IMR-90 (cell line): Measurements from ENCODE around the gene GALNT14. TPM values are rescaled to one million over a fixed set of nuclear protein-coding genes. Genes with fewer than 3 reads are reported as not detected.

ENCODE experiments used
- ATAC-seq: fragments of 200-7000 bp; cut with Tn5 transposase; 2 replicates; pipeline ENCODE4 v1.9.1; 2020; ENCODE audit warnings: low read depth, mild to moderate bottlenecking, moderate library complexity
- BruUV-seq: library from RNA; stranded (reverse); fragments of 400-500 nt; replicated peaks from 2 replicates; lab custom pipeline; 2021; lab: Mats Ljungman, UMichigan
- CTCF ChIA-PET: fragments of 300-600 bp; formaldehyde crosslinking; extraction: SDS; loops from one replicate; lab custom pipeline; 2021; ENCODE audit warnings: antibody characterized with exemption; lab: Yijun Ruan, JAX
- POLR2A ChIA-PET: fragments of 300-600 bp; sonication (Branson Sonifier 250); formaldehyde crosslinking; loops from one replicate; lab custom pipeline; 2022; ENCODE audit warnings: antibody characterized with exemption; ENCODE audit not compliant: unreplicated experiment; lab: Charles Lee
- DNase-seq: peaks from one replicate; pipeline ENCODE4 v3.0.0; 2013
- H2AFZ ChIP-seq: replicated peaks from 2 replicates; pipeline ENCODE3; 2013; ENCODE audit warnings: low read length, mild to moderate bottlenecking; ENCODE audit not compliant: poor library complexity
- H2AK5ac ChIP-seq: 2 replicates; pipeline ENCODE4 v1.6.1; 2013; ENCODE audit warnings: low read depth, low read length, inconsistent platforms
- H2AK9ac ChIP-seq: replicated peaks from 2 replicates; pipeline ENCODE3; 2013; ENCODE audit warnings: mild to moderate bottlenecking, low read depth, low read length, moderate library complexity; ENCODE audit not compliant: poor library complexity
- H2BK120ac ChIP-seq: 2 replicates; pipeline ENCODE4 v1.6.1; 2013; ENCODE audit warnings: low read depth, low read length, inconsistent platforms
- H2BK15ac ChIP-seq: 3 replicates; pipeline ENCODE4 v1.6.1; 2013; ENCODE audit warnings: low read depth, low read length, inconsistent platforms
- H2BK20ac ChIP-seq: 2 replicates; pipeline ENCODE4 v1.6.1; 2013; ENCODE audit warnings: low read depth, mild to moderate bottlenecking, inconsistent platforms, low read length, moderate library complexity
- H2BK5ac ChIP-seq: 2 replicates; pipeline ENCODE4 v1.6.1; 2013; ENCODE audit warnings: mild to moderate bottlenecking, low read depth, low read length, inconsistent platforms; ENCODE audit not compliant: poor library complexity, severe bottlenecking
- H3K14ac ChIP-seq: replicated peaks from 2 replicates; pipeline ENCODE4 v1.6.1; 2013; ENCODE audit warnings: low read depth, low read length, inconsistent platforms
- H3K18ac ChIP-seq: 2 replicates; pipeline ENCODE4 v1.6.1; 2013; ENCODE audit warnings: low read depth, low read length, control low read depth
- H3K23ac ChIP-seq: 2 replicates; pipeline ENCODE4 v1.6.1; 2013; ENCODE audit warnings: low read depth, low read length, inconsistent platforms
- H3K27ac ChIP-seq: 2 replicates; pipeline ENCODE4 v1.5.1; 2013; ENCODE audit warnings: mild to moderate bottlenecking, control low read depth, low read length; ENCODE audit not compliant: insufficient read depth
- H3K27me3 ChIP-seq: 2 replicates; pipeline ENCODE4 v1.6.1; 2013; ENCODE audit warnings: low read length; ENCODE audit not compliant: control insufficient read depth, insufficient read depth
- H3K36me3 ChIP-seq: 2 replicates; pipeline ENCODE4 v1.6.1; 2013; ENCODE audit warnings: low read length, mixed read lengths; ENCODE audit not compliant: control insufficient read depth, insufficient read depth
- H3K4ac ChIP-seq: 2 replicates; pipeline ENCODE4 v1.6.1; 2013; ENCODE audit warnings: low read depth, low read length, inconsistent platforms
- H3K4me1 ChIP-seq: 2 replicates; pipeline ENCODE4 v1.6.1; 2013; ENCODE audit warnings: low read length, mixed read lengths; ENCODE audit not compliant: control insufficient read depth, insufficient read depth
- H3K4me2 ChIP-seq: 2 replicates; pipeline ENCODE4 v1.6.1; 2013; ENCODE audit warnings: low read depth, mild to moderate bottlenecking, control low read depth, low read length, moderate library complexity
- H3K4me3 ChIP-seq: 2 replicates; pipeline ENCODE4 v1.5.1; 2013; ENCODE audit warnings: low read depth, mild to moderate bottlenecking, control low read depth, low read length, moderate library complexity; ENCODE audit not compliant: insufficient read depth
- H3K56ac ChIP-seq: 2 replicates; pipeline ENCODE4 v1.6.1; 2013; ENCODE audit warnings: low read length, inconsistent platforms; ENCODE audit not compliant: insufficient read depth; ENCODE audit errors: extremely low read depth
- H3K79me1 ChIP-seq, 2 experiments: 2 replicates each; pipeline ENCODE4 v1.6.1; 2013; ENCODE audit warnings: low read length in 2 of 2, inconsistent platforms in 1 of 2, low read depth in 1 of 2
- H3K9ac ChIP-seq: 2 replicates; pipeline ENCODE4 v1.6.1; 2013; ENCODE audit warnings: low read depth, low read length, control low read depth
- H3K9me1 ChIP-seq: 2 replicates; pipeline ENCODE4 v1.6.1; 2013; ENCODE audit warnings: low read length, inconsistent platforms; ENCODE audit not compliant: insufficient read depth
- H3K9me3 ChIP-seq: 2 replicates; pipeline ENCODE4 v1.6.1; 2013; ENCODE audit warnings: low read length; ENCODE audit not compliant: control insufficient read depth, insufficient read depth
- H4K20me1 ChIP-seq: 2 replicates; pipeline ENCODE4 v1.6.1; 2013; ENCODE audit warnings: low read length, inconsistent platforms; ENCODE audit not compliant: insufficient read depth
- H4K5ac ChIP-seq: 2 replicates; pipeline ENCODE4 v1.6.1; 2013; ENCODE audit warnings: mild to moderate bottlenecking, low read depth, low read length, control low read depth
- H4K8ac ChIP-seq, 2 experiments: 2 replicates each; pipeline ENCODE4 v1.6.1; 2013; ENCODE audit warnings: low read depth in 2 of 2, low read length in 2 of 2, control low read depth in 1 of 2, inconsistent platforms in 1 of 2
- H4K91ac ChIP-seq: 2 replicates; pipeline ENCODE4 v1.6.1; 2013; ENCODE audit warnings: low read depth, low read length, inconsistent platforms; ENCODE audit not compliant: insufficient read depth
- BHLHE40 ChIP-seq: fragments of 150-350 bp; IDR thresholded peaks from 2 replicates; pipeline ENCODE4 v1.6.1; 2016; ENCODE audit warnings: mild to moderate bottlenecking, low read depth, low read length
- CEBPB ChIP-seq: IDR thresholded peaks from 2 replicates; pipeline ENCODE4 v1.6.1; 2012; ENCODE audit warnings: low read depth, low read length, improper control_type of control experiment
- CHD1 ChIP-seq: IDR thresholded peaks from 2 replicates; pipeline ENCODE4 v1.6.1; 2012; ENCODE audit warnings: low read depth, low read length, improper control_type of control experiment
- CTCF ChIP-seq: conservative IDR thresholded peaks from 2 replicates; pipeline ENCODE4 v1.5.1; 2012; ENCODE audit warnings: mild to moderate bottlenecking, low read depth, low read length, improper control_type of control experiment
- ELK1 ChIP-seq: fragments of 150-350 bp; IDR thresholded peaks from 2 replicates; pipeline ENCODE4 v1.6.1; 2016; ENCODE audit warnings: low read depth, mild to moderate bottlenecking, low read length, moderate library complexity, borderline replicate concordance
- FOS ChIP-seq: fragments of 150-350 bp; IDR thresholded peaks from 2 replicates; pipeline ENCODE4 v1.6.1; 2016; ENCODE audit warnings: low read depth, low read length
- MAFK ChIP-seq: IDR thresholded peaks from 2 replicates; pipeline ENCODE4 v1.6.1; 2012; ENCODE audit warnings: low read depth, low read length, improper control_type of control experiment
- MAZ ChIP-seq: IDR thresholded peaks from 2 replicates; pipeline ENCODE4 v1.6.1; 2012; ENCODE audit warnings: low read depth, mild to moderate bottlenecking, low read length, improper control_type of control experiment, moderate library complexity, borderline replicate concordance
- MXI1 ChIP-seq: IDR thresholded peaks from 2 replicates; pipeline ENCODE4 v1.6.1; 2012; ENCODE audit warnings: low read depth, mild to moderate bottlenecking, low read length, moderate library complexity, borderline replicate concordance
- NFE2L2 ChIP-seq: fragments of 150-350 bp; IDR thresholded peaks from 2 replicates; pipeline ENCODE4 v1.6.1; 2016; ENCODE audit warnings: low read depth, mild to moderate bottlenecking, low read length
- POLR2A ChIP-seq: IDR thresholded peaks from 2 replicates; pipeline ENCODE4 v1.6.1; 2012; ENCODE audit warnings: mild to moderate bottlenecking, low read depth, low read length
- RAD21 ChIP-seq: IDR thresholded peaks from 2 replicates; pipeline ENCODE4 v1.6.1; 2012; ENCODE audit warnings: low read length, improper control_type of control experiment
- RCOR1 ChIP-seq: IDR thresholded peaks from 2 replicates; pipeline ENCODE4 v1.6.1; 2012; ENCODE audit warnings: mild to moderate bottlenecking, low read length, improper control_type of control experiment; ENCODE audit not compliant: insufficient replicate concordance
- RFX5 ChIP-seq: IDR thresholded peaks from 2 replicates; pipeline ENCODE4 v1.8.0; 2012; ENCODE audit warnings: low read depth, mild to moderate bottlenecking, low read length, moderate library complexity
- SMC3 ChIP-seq: fragments of 150-350 bp; IDR thresholded peaks from 2 replicates; pipeline ENCODE4 v1.6.1; 2016; ENCODE audit warnings: low read depth, mild to moderate bottlenecking, antibody characterized with exemption, low read length, moderate library complexity
- USF2 ChIP-seq: fragments of 150-350 bp; IDR thresholded peaks from 2 replicates; pipeline ENCODE4 v1.6.1; 2017; ENCODE audit warnings: mild to moderate bottlenecking, antibody characterized with exemption, low read length, low read depth
- dilution Hi-C: fragments of 300-500 bp; cut with HindIII; formaldehyde crosslinking; loops from one replicate; pipeline ENCODE4 v1.14.3; 2018; ENCODE audit warnings: low sequenced_read_pairs; ENCODE audit not compliant: unreplicated experiment
- in situ Hi-C: fragments of 300-500 bp; cut with MboI; formaldehyde crosslinking; loops from 3 replicates; pipeline ENCODE4 v1.14.3; 2019; ENCODE audit warnings: low sequenced_read_pairs, inconsistent platforms, mixed read lengths
- intact Hi-C: fragments of 100-400 bp; cut with micrococcal nuclease; formaldehyde crosslinking; loops from 2 replicates; pipeline ENCODE4 v1.10.0; 2022
- polyA plus RNA-seq, 3 experiments: library from polyadenylated mRNA; depleted of rRNA; stranded (reverse); fragments of >200 nt; gene quantifications; 2 replicates each; pipeline ENCODE4 v1.2.3, GENCODE V29; 2012; ENCODE audit warnings: low replicate concordance in 1 of 3
- total RNA-seq: library from RNA; depleted of rRNA; stranded (reverse); fragments of >200 nt; gene quantifications from 2 replicates; pipeline ENCODE4 v1.2.3, GENCODE V29; 2012

The GALNT14 gene
- total and polyA plus RNA-seq, 2 of the 4 experiments (the other 2 are of a cell fraction), result 0.15 to 0.18 TPM

GRCh38 chr2:31113765-31114164 lies 24.5 kb downstream of the GALNT14 start:
- TF ChIP-seq NFE2L2 (no peak), CHD1 (no peak), CEBPB (no peak), SMC3 (no peak), BHLHE40 (no peak), ELK1 (no peak), RCOR1 (no peak), USF2 (no peak), CTCF (no peak), RFX5 (no peak), FOS (no peak), MAZ (no peak), RAD21 (no peak), POLR2A (no peak), MXI1 (no peak), MAFK (no peak)
- H3K18ac ChIP-seq, result no peak overlapping the region
- CTCF ChIA-PET, result no interaction called here
- H2AK5ac ChIP-seq, result no peak overlapping the region
- H2BK15ac ChIP-seq, result no peak overlapping the region
- H3K23ac ChIP-seq, result no peak overlapping the region
- no peak overlapping the region for H2BK120ac ChIP-seq
- no peak overlapping the region for H2BK5ac ChIP-seq
- H3K9me1 ChIP-seq, result no peaks in the 10 kb centered on the region
- no peak overlapping the region for H3K4me3 ChIP-seq
- no peak overlapping the region for H3K9ac ChIP-seq
- in situ Hi-C loops (no loop called here), dilution Hi-C loops (no loop called here), intact Hi-C loops (no loop called here)
- H3K14ac ChIP-seq, result no peak overlapping the region
- ATAC-seq (no peak), DNase-seq (no peak)
- H3K79me1 ChIP-seq, result no peaks in the 10 kb centered on the region
- no peaks in the 10 kb centered on the region for H3K4me1 ChIP-seq
- no peak overlapping the region for H3K56ac ChIP-seq
- H4K91ac ChIP-seq, result no peak overlapping the region
- H2BK20ac ChIP-seq, result no peak overlapping the region
- no peaks in the 10 kb centered on the region for H3K27me3 ChIP-seq
- H3K4ac ChIP-seq, result no peak overlapping the region
- no peaks in the 10 kb centered on the region for H4K20me1 ChIP-seq
- no peak overlapping the region for H3K4me2 ChIP-seq
- H3K9me3 ChIP-seq, result no peaks in the 10 kb centered on the region
- no peak overlapping the region for H2AK9ac ChIP-seq
- no peak overlapping the region for H4K5ac ChIP-seq
- no peaks in the 10 kb centered on the region for H3K36me3 ChIP-seq
- no TSS peak for BruUV-seq
- H3K27ac ChIP-seq, result no peak overlapping the region
- POLR2A ChIA-PET, result no interaction called here
- no peak overlapping the region for H2AFZ ChIP-seq
- no peak overlapping the region for H4K8ac ChIP-seq
